ENCODE results near the gene TRPM2.

DNA sequence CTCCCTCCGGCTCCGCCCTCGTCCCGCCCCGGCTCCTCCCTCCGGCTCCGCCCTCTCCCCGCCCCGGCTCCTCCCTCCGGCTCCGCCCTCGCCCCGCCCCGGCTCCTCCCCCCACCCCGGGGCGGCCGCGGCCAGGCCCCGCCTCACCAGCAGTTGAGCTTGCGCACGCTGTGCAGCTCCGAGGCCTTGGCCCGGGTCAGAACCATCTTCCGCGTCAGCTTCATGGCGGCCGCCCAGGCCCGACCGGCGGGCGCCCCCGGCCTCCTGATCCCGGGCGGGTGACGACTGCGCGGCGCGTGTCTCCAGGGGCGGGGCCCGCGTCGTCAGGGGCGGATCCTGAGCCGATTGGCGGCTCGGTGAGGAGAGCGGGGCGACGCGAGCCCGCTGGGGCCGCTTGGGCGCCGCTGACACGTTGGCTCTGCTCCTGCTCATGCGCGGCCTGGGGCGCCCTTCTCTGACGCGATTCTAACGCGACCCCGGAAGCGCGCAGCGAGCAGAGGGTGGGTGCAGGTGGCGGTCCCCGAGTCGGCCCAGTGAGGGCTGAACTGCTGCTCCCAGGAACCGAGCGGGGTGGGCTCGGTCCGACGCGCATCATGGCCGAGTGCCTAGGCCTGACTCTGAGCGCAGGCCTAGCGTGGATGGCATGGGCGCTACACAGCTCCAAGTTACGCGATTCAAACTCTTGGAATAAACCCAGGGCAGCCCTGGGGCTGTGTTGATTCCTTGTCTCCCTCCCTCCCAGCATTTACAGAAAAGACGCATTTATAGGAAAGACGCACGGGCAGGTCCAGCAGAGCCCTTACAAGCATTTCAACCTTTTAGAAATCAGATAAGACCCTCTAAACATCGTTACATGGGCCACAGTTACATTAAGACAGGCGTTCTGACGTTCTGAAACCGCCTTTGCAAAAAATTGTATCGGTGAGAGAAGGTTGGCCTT, 14.2 kb upstream of the TRPM2 start, which contains the start of gene CFAP410:
- TF ChIP-seq CTCF (IDR thresholded peaks at IDR 0.05) (no peak), POLR2A (IDR thresholded peaks at IDR 0.05) (peak; percentile 92)
